Esophagus muscularis mucosa (tissue), 4 donors: ENCODE measurements around the gene MYBPC2. TPM values are rescaled to one million over a fixed set of nuclear protein-coding genes. Genes with fewer than 3 reads are reported as not detected.

Experiments
- DNase-seq: peaks from one replicate; pipeline ENCODE4 v3.0.0-alpha.2; 2017; ENCODE audit errors: extremely low spot score
- H3K27ac ChIP-seq, 4 donors: fragments of 200-600 bp; sonication (generic); replicated peaks in 1 of 4; 1 replicate in 3 of 4; 2 replicates in 1 of 4; pipeline ENCODE4 v1.5.1; 2016 to 2019; ENCODE audit warnings: mild to moderate bottlenecking in 1 of 4
- H3K27me3 ChIP-seq, 4 donors: fragments of 200-600 bp; sonication (generic); one replicate each; pipeline versions ENCODE4 v1.5.1 to v1.6.0; 2016 to 2019
- H3K36me3 ChIP-seq, 4 donors: fragments of 200-600 bp; sonication (generic); one replicate each; pipeline ENCODE4 v1.5.1; 2016 to 2019
- H3K4me1 ChIP-seq, 4 donors: fragments of 200-600 bp; sonication (generic); one replicate each; pipeline ENCODE4 v1.5.1; 2016 to 2019
- H3K4me3 ChIP-seq, 4 donors: fragments of 200-600 bp; sonication (generic); 1 replicate in 2 of 4; 2 replicates in 2 of 4; pipeline ENCODE4 v1.5.1; 2016 to 2019; ENCODE audit warnings: mild to moderate bottlenecking in 4 of 4, moderate library complexity in 1 of 4
- H3K9me3 ChIP-seq, 4 donors: fragments of 200-600 bp; sonication (generic); 1 replicate in 3 of 4; 2 replicates in 1 of 4; pipeline ENCODE4 v1.5.1; 2016 to 2019
- EP300 ChIP-seq: sonication (generic); formaldehyde crosslinking; IDR thresholded peaks from one replicate; pipeline ENCODE4 v1.6.1; 2017; ENCODE audit warnings: antibody characterized with exemption
- POLR2A ChIP-seq: fragments of 450-650 bp; IDR thresholded peaks from one replicate; pipeline ENCODE4 v1.6.1; 2017; ENCODE audit warnings: antibody characterized with exemption, moderate library complexity, mild to moderate bottlenecking, low read depth
- POLR2AphosphoS5 ChIP-seq, 2 donors: sonication (generic); formaldehyde crosslinking; IDR thresholded peaks; one replicate each; pipeline ENCODE4 v1.6.1; 2017; ENCODE audit warnings: antibody characterized with exemption in 2 of 2
- WGBS: methylation state at CpG from one replicate; pipeline ENCODE4 v1.1.5; 2018; 5-methylcytosine and 5-hydroxymethylcytosine counted together
- intact Hi-C: fragments of 100-400 bp; cut with DNase I; formaldehyde crosslinking; loops from one replicate; pipeline ENCODE4 v1.15.1; 2023
- total RNA-seq, 4 donors: library from RNA; depleted of rRNA; stranded (reverse); fragments of >200 nt; gene quantifications; one replicate each; pipeline versions ENCODE4 v1.1.0 to v1.2.1, GENCODE V29; 2016
- TF ChIP-seq, protein P1 (sequence below), 3 experiments: fragments of 200-600 bp in 2 of 3; fragments of 450-650 bp in 1 of 3; sonication (generic) in 2 of 3; IDR thresholded peaks; one replicate each; pipeline ENCODE4 v1.5.1; 2017 to 2019; ENCODE audit warnings: antibody characterized with exemption in 3 of 3, mild to moderate bottlenecking in 2 of 3, moderate library complexity in 1 of 3

MYBPC2 gene
- total RNA-seq, 4 donors from 2014 or later = not detected

- intact Hi-C loops = no loop called here
- DNase-seq = no peak
- Histone ChIP-seq H3K4me3 (no peak overlapping the region), H3K36me3 (peaks cover 0 to 7% (median 0%) of the 10 kb centered on the region in 4 donors), H3K27ac (no peak overlapping the region), H3K9me3 (no peaks in the 10 kb centered on the region), H3K4me1 (peaks cover 0 to 5% (median 0%) of the 10 kb centered on the region in 4 donors), H3K27me3 (peaks cover 0 to 21% (median 3%) of the 10 kb centered on the region in 4 donors)
- TF ChIP-seq POLR2A (no peak), EP300 (no peak), POLR2AphosphoS5 (IDR thresholded peaks at IDR 0.05) (no peak)
- TF ChIP-seq, protein P1, sequence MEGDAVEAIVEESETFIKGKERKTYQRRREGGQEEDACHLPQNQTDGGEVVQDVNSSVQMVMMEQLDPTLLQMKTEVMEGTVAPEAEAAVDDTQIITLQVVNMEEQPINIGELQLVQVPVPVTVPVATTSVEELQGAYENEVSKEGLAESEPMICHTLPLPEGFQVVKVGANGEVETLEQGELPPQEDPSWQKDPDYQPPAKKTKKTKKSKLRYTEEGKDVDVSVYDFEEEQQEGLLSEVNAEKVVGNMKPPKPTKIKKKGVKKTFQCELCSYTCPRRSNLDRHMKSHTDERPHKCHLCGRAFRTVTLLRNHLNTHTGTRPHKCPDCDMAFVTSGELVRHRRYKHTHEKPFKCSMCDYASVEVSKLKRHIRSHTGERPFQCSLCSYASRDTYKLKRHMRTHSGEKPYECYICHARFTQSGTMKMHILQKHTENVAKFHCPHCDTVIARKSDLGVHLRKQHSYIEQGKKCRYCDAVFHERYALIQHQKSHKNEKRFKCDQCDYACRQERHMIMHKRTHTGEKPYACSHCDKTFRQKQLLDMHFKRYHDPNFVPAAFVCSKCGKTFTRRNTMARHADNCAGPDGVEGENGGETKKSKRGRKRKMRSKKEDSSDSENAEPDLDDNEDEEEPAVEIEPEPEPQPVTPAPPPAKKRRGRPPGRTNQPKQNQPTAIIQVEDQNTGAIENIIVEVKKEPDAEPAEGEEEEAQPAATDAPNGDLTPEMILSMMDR (IDR thresholded peaks at IDR 0.05) = no peak
- 64% methylated on average over 7 of the region's 7 CpGs for WGBS
Measured at GRCh38 chr19:50494186-50495019, 61.7 kb downstream of the MYBPC2 start.

GRCh38 chr19:50495020-50495531 is 62.4 kb downstream of the MYBPC2 start:
- WGBS = 90% methylated on average over 5 of the region's 5 CpGs
- no peak for DNase-seq
- Histone ChIP-seq H3K27ac (no peak overlapping the region), H3K9me3 (no peaks in the 10 kb centered on the region), H3K36me3 (peaks cover 0 to 7% (median 0%) of the 10 kb centered on the region in 4 donors), H3K4me3 (no peak overlapping the region), H3K4me1 (peaks cover 0 to 6% (median under 1%) of the 10 kb centered on the region in 4 donors), H3K27me3 (peaks cover 0 to 14% (median 1%) of the 10 kb centered on the region in 4 donors)
- TF ChIP-seq, protein P1 (IDR thresholded peaks at IDR 0.05) = no peak
- TF ChIP-seq EP300 (no peak), POLR2AphosphoS5 (IDR thresholded peaks at IDR 0.05) (no peak), POLR2A (no peak)
- intact Hi-C loops = no loop called here

- H3K4me1 ChIP-seq = peaks cover 0 to 14% (median 11%) of the 10 kb centered on the region in 4 donors
- no peak overlapping the region for H3K4me3 ChIP-seq
- DNase-seq = no peak
- intact Hi-C loops = no loop called here
- no peaks in the 10 kb centered on the region for H3K9me3 ChIP-seq
- WGBS = 68% methylated on average over 28 of the region's 30 CpGs
- no peak overlapping the region for H3K27ac ChIP-seq
- peaks cover 0 to 3% (median 0%) of the 10 kb centered on the region in 4 donors for H3K36me3 ChIP-seq
- TF ChIP-seq EP300 = no peak
- TF ChIP-seq POLR2AphosphoS5 (IDR thresholded peaks at IDR 0.05) = no peak
- TF ChIP-seq POLR2A = no peak
- TF ChIP-seq, protein P1 (IDR thresholded peaks at IDR 0.05) = no peak
- peaks cover 0 to under 1% (median 0%) of the 10 kb centered on the region in 4 donors for H3K27me3 ChIP-seq
Measured at GRCh38 chr19:50496189-50497021, 63.7 kb downstream of the MYBPC2 start.

GRCh38 chr19:50497022-50497405 is 64.3 kb downstream of the MYBPC2 start:
- no peaks in the 10 kb centered on the region for H3K9me3 ChIP-seq
- no peak for TF ChIP-seq POLR2A
- TF ChIP-seq, protein P1 (IDR thresholded peaks at IDR 0.05) = no peak
- no peak for TF ChIP-seq EP300
- no peak for TF ChIP-seq POLR2AphosphoS5 (IDR thresholded peaks at IDR 0.05)
- H3K27me3 ChIP-seq = no peaks in the 10 kb centered on the region
- intact Hi-C loops = no loop called here
- no peak overlapping the region for H3K27ac ChIP-seq
- H3K4me3 ChIP-seq = no peak overlapping the region
- WGBS = 78% methylated on average over 8 of the region's 8 CpGs
- no peak for DNase-seq
- peaks cover 0 to 19% (median 17%) of the 10 kb centered on the region in 4 donors for H3K4me1 ChIP-seq
- peaks cover 0 to 3% (median 0%) of the 10 kb centered on the region in 4 donors for H3K36me3 ChIP-seq
